Glutamatergic neuron (in vitro differentiated cells): ENCODE data around the gene WDFY4. TPM values are rescaled to one million over a fixed set of nuclear protein-coding genes. Genes with fewer than 3 reads are reported as not detected.

ENCODE experiments used
- DNase-seq: peaks from one replicate; pipeline ENCODE4 v3.0.0; 2022
- H3K27ac Mint-ChIP-seq: one replicate; pipeline ENCODE4 v1.8.0; 2020; ENCODE audit warnings: mild to moderate bottlenecking, mixed read lengths, inconsistent platforms; ENCODE audit not compliant: unreplicated experiment
- H3K27me3 Mint-ChIP-seq: one replicate; pipeline ENCODE4 v1.8.0; 2020; ENCODE audit warnings: mild to moderate bottlenecking, moderate library complexity, mixed read lengths, inconsistent platforms; ENCODE audit not compliant: unreplicated experiment
- H3K36me3 Mint-ChIP-seq: one replicate; pipeline ENCODE4 v1.8.0; 2020; ENCODE audit warnings: mild to moderate bottlenecking, mixed read lengths, inconsistent platforms; ENCODE audit not compliant: unreplicated experiment
- H3K4me1 Mint-ChIP-seq: one replicate; pipeline ENCODE4 v1.8.0; 2020; ENCODE audit warnings: mild to moderate bottlenecking, low read depth, mixed read lengths, inconsistent platforms; ENCODE audit not compliant: unreplicated experiment
- H3K4me3 Mint-ChIP-seq: one replicate; pipeline ENCODE4 v1.8.0; 2020; ENCODE audit warnings: mild to moderate bottlenecking, mixed read lengths, inconsistent platforms; ENCODE audit not compliant: unreplicated experiment
- H3K9me3 Mint-ChIP-seq: one replicate; pipeline ENCODE4 v1.8.0; 2020; ENCODE audit warnings: mild to moderate bottlenecking, moderate library complexity, mixed read lengths, inconsistent platforms; ENCODE audit not compliant: unreplicated experiment
- CTCF ChIP-seq: fragments of 200-600 bp; sonication (generic); IDR thresholded peaks from one replicate; pipeline ENCODE4 v1.5.0; 2021; ENCODE audit not compliant: partially characterized antibody, unreplicated experiment
- total RNA-seq: library from RNA; stranded (reverse); fragmentation: NEBNext Ultra II Directional; extraction: Animal tissue kit (Norgen Biotek cat#: 25700); gene quantifications from one replicate; pipeline ENCODE4 v1.2.1, GENCODE V29; 2021; ENCODE audit not compliant: unreplicated experiment

The WDFY4 gene
- total RNA-seq, 1 donor from 2014 or later, result not detected

GRCh38 chr10:48935577-48935976, 250.9 kb downstream of the WDFY4 start:
- TF ChIP-seq CTCF, result no peak
- peaks cover 7% of the 10 kb centered on the region for H3K4me1 Mint-ChIP-seq
- DNase-seq, result no peak

GRCh38 chr10:48937796-48938195, 253.1 kb downstream of the WDFY4 start:
- H3K4me3 Mint-ChIP-seq, result no peak overlapping the region
- H3K4me1 Mint-ChIP-seq, result peaks cover 7% of the 10 kb centered on the region
- no peak overlapping the region for H3K27ac Mint-ChIP-seq
- H3K27me3 Mint-ChIP-seq, result peaks cover 2% of the 10 kb centered on the region
- DNase-seq, result no peak
- no peak for TF ChIP-seq CTCF
- no peaks in the 10 kb centered on the region for H3K9me3 Mint-ChIP-seq
- no peaks in the 10 kb centered on the region for H3K36me3 Mint-ChIP-seq

More at GRCh38 chr10:48935577-48935976, 250.9 kb downstream of the WDFY4 start:
- peaks cover 5% of the 10 kb centered on the region for H3K27me3 Mint-ChIP-seq
- H3K27ac Mint-ChIP-seq, result no peak overlapping the region
- H3K4me3 Mint-ChIP-seq, result no peak overlapping the region
- no peaks in the 10 kb centered on the region for H3K9me3 Mint-ChIP-seq
- H3K36me3 Mint-ChIP-seq, result no peaks in the 10 kb centered on the region

GRCh38 chr10:48938281-48938680, 253.6 kb downstream of the WDFY4 start:
- no peaks in the 10 kb centered on the region for H3K9me3 Mint-ChIP-seq
- peaks cover 2% of the 10 kb centered on the region for H3K27me3 Mint-ChIP-seq
- no peak overlapping the region for H3K4me3 Mint-ChIP-seq
- no peaks in the 10 kb centered on the region for H3K36me3 Mint-ChIP-seq
- no peak for DNase-seq
- TF ChIP-seq CTCF, result no peak
- peaks cover 9% of the 10 kb centered on the region for H3K4me1 Mint-ChIP-seq
- H3K27ac Mint-ChIP-seq, result no peak overlapping the region

- H3K27ac Mint-ChIP-seq, result no peak overlapping the region
These were observed 254.4 kb downstream of the WDFY4 start for GRCh38 chr10:48938990-48939536.

More at GRCh38 chr10:48938990-48939536, 254.4 kb downstream of the WDFY4 start:
- no peaks in the 10 kb centered on the region for H3K9me3 Mint-ChIP-seq
- no peak for DNase-seq
- no peak overlapping the region for H3K4me3 Mint-ChIP-seq
- no peak for TF ChIP-seq CTCF
- H3K4me1 Mint-ChIP-seq, result peaks cover 8% of the 10 kb centered on the region
- H3K36me3 Mint-ChIP-seq, result no peaks in the 10 kb centered on the region
- H3K27me3 Mint-ChIP-seq, result peaks cover 2% of the 10 kb centered on the region
